WERI-Rb-1 (cell line): ENCODE measurements around the gene RSU1.
"Not testable (repeated sequence)": the region's sequence is repeated elsewhere in the genome, so short reads cannot be mapped to it uniquely, and the experiment has no call there.

Source experiments
- DNase-seq: peaks from one replicate; pipeline ENCODE4 v3.0.0-alpha.2; 2020
- H3K27ac ChIP-seq: fragments of 250-450 bp; sonication (Bioruptor Pico); 2 replicates; pipeline ENCODE4 v1.5.1; 2020; ENCODE audit warnings: mild to moderate bottlenecking, moderate library complexity
- H3K27me3 ChIP-seq: fragments of 250-450 bp; sonication (Bioruptor Pico); 2 replicates; pipeline ENCODE4 v1.5.1; 2021; ENCODE audit warnings: mild to moderate bottlenecking, low read depth, moderate library complexity; ENCODE audit not compliant: insufficient read depth, severe bottlenecking
- H3K36me3 ChIP-seq: fragments of 250-450 bp; sonication (Bioruptor Pico); 2 replicates; pipeline ENCODE4 v1.5.1; 2020; ENCODE audit warnings: mild to moderate bottlenecking, moderate library complexity
- H3K4me3 ChIP-seq: 2 replicates; pipeline ENCODE4 v1.5.1; 2011; ENCODE audit warnings: low read depth, mild to moderate bottlenecking, control low read depth, low read length
- H3K9me3 ChIP-seq: fragments of 250-450 bp; sonication (Bioruptor Pico); 2 replicates; pipeline ENCODE4 v1.5.1; 2021; ENCODE audit warnings: mild to moderate bottlenecking, moderate library complexity; ENCODE audit not compliant: severe bottlenecking
- TF ChIP-seq, protein P1 (sequence below): IDR thresholded peaks from 2 replicates; pipeline ENCODE4 v1.5.1; 2011; ENCODE audit warnings: low read depth, mild to moderate bottlenecking, control low read depth, inconsistent platforms, low read length

Gene RSU1

DNA sequence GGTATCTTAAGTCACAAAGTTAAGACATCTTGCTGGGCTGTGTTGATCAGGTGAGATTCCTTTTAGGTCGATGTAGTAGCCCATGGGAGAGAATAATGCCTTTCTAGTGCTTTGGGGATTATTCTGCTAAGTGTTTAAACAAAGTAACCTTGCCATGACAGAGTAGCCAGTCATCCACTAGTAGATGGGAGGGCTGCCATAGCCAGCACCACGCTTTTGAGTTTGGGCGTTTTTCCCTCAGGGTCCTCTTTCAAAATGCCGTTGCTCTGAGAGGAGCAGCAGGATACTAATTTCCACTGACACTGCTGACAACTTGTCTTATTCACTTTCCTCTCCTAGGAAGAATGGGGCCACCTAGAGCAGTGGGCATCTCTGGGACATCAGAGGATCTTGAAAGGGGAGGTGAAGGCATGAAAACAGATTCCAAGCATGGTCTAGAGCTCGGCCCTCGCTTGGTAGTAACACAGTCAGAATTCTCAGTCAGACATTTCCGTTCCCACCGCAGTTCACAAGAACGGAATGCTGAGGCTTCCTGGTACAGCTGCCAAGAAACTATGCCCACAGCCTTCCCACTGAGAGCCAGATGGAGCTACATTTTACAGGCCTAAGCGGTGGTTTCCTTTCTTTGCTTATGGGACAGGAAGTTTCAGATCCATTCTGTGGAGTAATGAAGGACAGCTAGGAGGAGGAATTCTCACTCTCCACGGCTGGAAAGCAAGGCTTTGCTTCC lies 15.3 kb upstream of the RSU1 start:
- TF ChIP-seq, protein P1, sequence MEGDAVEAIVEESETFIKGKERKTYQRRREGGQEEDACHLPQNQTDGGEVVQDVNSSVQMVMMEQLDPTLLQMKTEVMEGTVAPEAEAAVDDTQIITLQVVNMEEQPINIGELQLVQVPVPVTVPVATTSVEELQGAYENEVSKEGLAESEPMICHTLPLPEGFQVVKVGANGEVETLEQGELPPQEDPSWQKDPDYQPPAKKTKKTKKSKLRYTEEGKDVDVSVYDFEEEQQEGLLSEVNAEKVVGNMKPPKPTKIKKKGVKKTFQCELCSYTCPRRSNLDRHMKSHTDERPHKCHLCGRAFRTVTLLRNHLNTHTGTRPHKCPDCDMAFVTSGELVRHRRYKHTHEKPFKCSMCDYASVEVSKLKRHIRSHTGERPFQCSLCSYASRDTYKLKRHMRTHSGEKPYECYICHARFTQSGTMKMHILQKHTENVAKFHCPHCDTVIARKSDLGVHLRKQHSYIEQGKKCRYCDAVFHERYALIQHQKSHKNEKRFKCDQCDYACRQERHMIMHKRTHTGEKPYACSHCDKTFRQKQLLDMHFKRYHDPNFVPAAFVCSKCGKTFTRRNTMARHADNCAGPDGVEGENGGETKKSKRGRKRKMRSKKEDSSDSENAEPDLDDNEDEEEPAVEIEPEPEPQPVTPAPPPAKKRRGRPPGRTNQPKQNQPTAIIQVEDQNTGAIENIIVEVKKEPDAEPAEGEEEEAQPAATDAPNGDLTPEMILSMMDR = no peak
- H3K4me3 ChIP-seq = no peak overlapping the region
- no peak for DNase-seq
- no peaks in the 10 kb centered on the region for H3K9me3 ChIP-seq
- H3K27ac ChIP-seq = no peak overlapping the region
- H3K27me3 ChIP-seq = no peaks in the 10 kb centered on the region
- no peaks in the 10 kb centered on the region for H3K36me3 ChIP-seq

DNA sequence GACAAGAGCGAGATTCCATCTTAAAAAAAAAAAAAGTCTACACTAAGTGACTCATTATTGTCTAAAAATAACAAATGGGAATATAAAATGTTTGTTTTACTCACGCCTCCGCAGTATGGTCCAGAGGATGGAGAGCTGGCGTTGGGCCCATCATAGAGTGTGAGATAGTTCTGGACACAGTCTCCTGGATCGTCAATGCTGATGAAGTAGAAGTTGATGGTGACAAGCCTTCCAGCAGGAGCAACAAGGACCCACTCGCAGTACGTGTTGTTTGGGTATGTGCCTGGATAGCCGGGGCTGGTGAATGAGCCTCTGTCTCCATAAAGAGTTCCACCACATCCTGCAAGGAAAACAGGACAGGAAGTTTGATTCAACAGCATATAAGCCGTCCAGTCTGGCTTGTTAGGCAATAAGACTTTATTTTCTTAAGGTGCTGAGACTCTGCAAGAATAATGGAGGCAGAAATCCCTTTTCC lies 11.5 kb upstream of the RSU1 start:
- Histone ChIP-seq H3K4me3 (no peak overlapping the region), H3K9me3 (no peaks in the 10 kb centered on the region), H3K36me3 (no peaks in the 10 kb centered on the region), H3K27me3 (no peaks in the 10 kb centered on the region), H3K27ac (no peak overlapping the region)
- TF ChIP-seq, protein P1 = no peak
- DNase-seq = no peak

DNA sequence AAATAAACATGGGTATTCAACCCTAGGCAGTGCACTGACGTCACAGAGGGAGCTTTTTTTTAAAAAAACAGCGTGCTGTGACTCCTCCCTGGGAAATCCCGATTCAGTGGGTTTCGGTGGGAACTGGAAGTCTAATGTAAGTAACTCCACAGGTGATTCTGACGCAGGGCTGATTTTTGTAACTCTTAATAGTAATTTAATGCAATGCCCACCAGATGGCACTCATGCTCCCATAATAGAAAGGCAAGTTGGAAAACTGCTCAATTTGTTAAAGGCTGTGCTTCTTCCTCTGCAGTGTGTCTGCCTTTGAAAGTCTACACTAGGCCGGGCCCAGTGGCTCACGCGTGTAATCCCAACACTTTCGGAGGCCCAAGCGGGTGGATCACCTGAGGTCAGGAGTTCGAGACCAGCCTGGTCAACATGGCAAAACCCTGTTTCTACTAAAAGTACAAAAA lies 10.9 kb upstream of the RSU1 start:
- Histone ChIP-seq H3K4me3 (peak overlapping the region; percentile 33), H3K27me3 (no peaks in the 10 kb centered on the region), H3K9me3 (no peaks in the 10 kb centered on the region), H3K36me3 (no peaks in the 10 kb centered on the region), H3K27ac (no peak overlapping the region)
- TF ChIP-seq, protein P1 = 0 out of 2 replicates have a peak, but pooled peaks have one; percentile 15
- DNase-seq = peak; percentile 38

DNA sequence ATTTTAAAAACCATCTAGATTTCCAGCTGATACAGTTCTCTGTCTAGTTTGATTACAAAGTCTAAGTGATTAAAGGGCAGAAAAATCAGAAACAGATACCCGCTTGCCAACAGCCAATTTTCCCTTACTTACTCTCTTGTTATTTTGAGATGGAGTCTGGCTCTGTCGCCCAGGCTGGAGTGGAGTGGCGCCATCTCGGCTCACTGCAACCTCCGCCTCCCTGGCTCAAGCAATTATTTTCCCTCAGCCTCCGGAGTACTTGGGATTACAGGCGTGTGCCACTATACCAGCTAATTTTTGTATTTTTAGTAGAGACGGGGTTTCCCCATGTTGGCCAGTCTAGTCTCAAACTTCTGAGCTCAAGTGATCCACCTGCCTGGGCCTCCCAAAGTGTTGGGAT lies 10.2 kb upstream of the RSU1 start:
- not testable (repeated sequence) for H3K27ac ChIP-seq, H3K27me3 ChIP-seq, H3K36me3 ChIP-seq, H3K9me3 ChIP-seq
- H3K4me3 ChIP-seq = peak overlapping the region; percentile 33
- DNase-seq = peak; percentile 11

DNA sequence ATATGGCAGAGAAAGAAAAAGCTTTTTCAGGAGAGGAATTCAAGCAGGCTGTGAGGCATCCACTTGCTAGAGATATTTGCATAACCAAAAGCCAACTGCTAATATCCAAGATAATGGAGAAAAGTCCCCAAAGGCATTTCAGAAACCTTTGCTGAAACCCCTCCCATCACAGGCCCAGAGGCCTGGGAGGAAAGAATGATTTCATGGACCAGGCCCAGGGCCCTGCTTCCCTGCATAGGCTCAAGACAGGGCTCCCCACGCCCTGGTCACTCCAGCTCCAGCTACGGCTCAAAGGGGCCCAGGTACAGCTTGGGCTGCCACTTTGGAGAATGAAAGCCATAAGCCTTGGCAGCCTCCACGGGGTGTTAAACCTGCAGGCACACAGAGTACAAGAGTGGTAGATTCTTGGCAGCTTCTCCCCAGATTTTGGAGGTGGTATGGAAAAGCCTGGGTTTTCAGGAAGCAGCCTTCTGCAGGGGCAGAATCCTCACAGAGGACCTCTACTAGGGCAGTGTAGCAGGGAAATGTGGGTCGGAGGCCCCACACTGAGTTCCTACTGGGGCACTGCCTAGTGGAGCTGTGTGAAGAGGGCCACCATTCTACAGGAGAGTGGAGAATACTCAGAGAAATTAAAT lies 5.6 kb upstream of the RSU1 start:
- no peaks in the 10 kb centered on the region for H3K27me3 ChIP-seq
- DNase-seq = no peak
- H3K9me3 ChIP-seq = no peaks in the 10 kb centered on the region
- no peaks in the 10 kb centered on the region for H3K36me3 ChIP-seq
- H3K4me3 ChIP-seq = no peak overlapping the region
- H3K27ac ChIP-seq = no peak overlapping the region
- TF ChIP-seq, protein P1 = no peak

DNA sequence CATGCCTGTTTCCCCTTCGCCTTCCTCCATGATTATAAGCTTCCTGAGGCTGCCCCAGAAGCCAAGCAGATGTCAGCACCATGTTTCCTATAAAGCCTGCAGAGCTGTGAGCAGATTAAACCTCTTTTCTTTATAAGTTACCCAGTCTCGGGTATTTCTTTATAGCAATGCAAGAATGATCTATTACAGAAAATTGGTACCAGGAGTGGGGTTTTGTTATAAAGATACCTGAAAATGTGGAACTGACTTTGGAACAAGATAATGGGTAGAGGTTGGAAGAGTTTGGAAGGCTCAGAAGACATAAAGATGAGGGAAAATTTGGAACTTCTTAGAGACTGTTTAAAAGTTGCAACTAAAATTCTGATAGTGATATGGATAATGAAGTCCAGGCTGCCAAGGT lies 4.8 kb upstream of the RSU1 start:
- Histone ChIP-seq H3K36me3 (no peaks in the 10 kb centered on the region), H3K27me3 (no peaks in the 10 kb centered on the region), H3K27ac (no peak overlapping the region), H3K9me3 (no peaks in the 10 kb centered on the region), H3K4me3 (no peak overlapping the region)
- DNase-seq = no peak
- TF ChIP-seq, protein P1 = no peak
